ENCODE results near the gene TGFBRAP1. TPM values are rescaled to one million over a fixed set of nuclear protein-coding genes. Genes with fewer than 3 reads are reported as not detected.
"Not testable (repeated sequence)": the region's sequence is repeated elsewhere in the genome, so short reads cannot be mapped to it uniquely, and the experiment has no call there.

Gene TGFBRAP1
- total RNA-seq, 6 experiments from 2014 or later = 5.7 to 11.2 (median 7.1) TPM

- DNase-seq (no peak), ATAC-seq (no peak)
- intact Hi-C loops (cut with DNase I) = no loop called here
- Histone ChIP-seq H3K36me3 (no peaks in the 10 kb centered on the region), H3K27ac (no peak overlapping the region), H3K27me3 (no peaks in the 10 kb centered on the region), H3K9me3 (no peaks in the 10 kb centered on the region), H3K4me1 (no peaks in the 10 kb centered on the region), H3K4me3 (no peak overlapping the region)
- 80% methylated on average over 5 of the region's 5 CpGs for WGBS (ENCODE audit: insufficient coverage, low coverage, low lambda C conversion rate, missing lambda C conversion rate)
- TF ChIP-seq CTCF (IDR thresholded peaks at IDR 0.05) (no peak), POLR2A (IDR thresholded peaks at IDR 0.05) (no peak)
These were observed 74.9 kb downstream of the TGFBRAP1 start for GRCh38 chr2:105254531-105255210.

GRCh38 chr2:105252271-105252670 lies 77.3 kb downstream of the TGFBRAP1 start:
- H3K4me3 ChIP-seq = no peak overlapping the region
- no peaks in the 10 kb centered on the region for H3K27me3 ChIP-seq
- no peaks in the 10 kb centered on the region for H3K9me3 ChIP-seq
- DNase-seq (no peak), ATAC-seq (no peak)
- H3K36me3 ChIP-seq = no peaks in the 10 kb centered on the region
- no peaks in the 10 kb centered on the region for H3K4me1 ChIP-seq
- intact Hi-C loops (cut with DNase I) = no loop called here
- WGBS (ENCODE audit: insufficient coverage, low coverage, low lambda C conversion rate, missing lambda C conversion rate) = no CpG with 5 or more reads among the region's 2 CpGs
- H3K27ac ChIP-seq = no peak overlapping the region
- TF ChIP-seq CTCF (IDR thresholded peaks at IDR 0.05) (no peak), POLR2A (IDR thresholded peaks at IDR 0.05) (no peak)

GRCh38 chr2:105251016-105251648 lies 78.4 kb downstream of the TGFBRAP1 start:
- WGBS (ENCODE audit: insufficient coverage, low coverage, low lambda C conversion rate, missing lambda C conversion rate) = 90% methylated on average over 4 of the region's 43 CpGs
- H3K27ac ChIP-seq; DNase-seq; H3K4me1 ChIP-seq; H3K27me3 ChIP-seq; intact Hi-C loops (cut with DNase I); H3K9me3 ChIP-seq; H3K4me3 ChIP-seq; ATAC-seq; H3K36me3 ChIP-seq: not testable (repeated sequence)

GRCh38 chr2:105249891-105250290 lies 79.6 kb downstream of the TGFBRAP1 start:
- no peak overlapping the region for H3K4me3 ChIP-seq
- no peak overlapping the region for H3K27ac ChIP-seq
- ATAC-seq (no peak), DNase-seq (no peak)
- WGBS (ENCODE audit: insufficient coverage, low coverage, low lambda C conversion rate, missing lambda C conversion rate) = 86% methylated on average over 4 of the region's 4 CpGs
- no peaks in the 10 kb centered on the region for H3K9me3 ChIP-seq
- H3K4me1 ChIP-seq = no peaks in the 10 kb centered on the region
- H3K36me3 ChIP-seq = no peaks in the 10 kb centered on the region
- H3K27me3 ChIP-seq = no peaks in the 10 kb centered on the region
- TF ChIP-seq POLR2A (IDR thresholded peaks at IDR 0.05) (no peak), CTCF (IDR thresholded peaks at IDR 0.05) (no peak)
- intact Hi-C loops (cut with DNase I) = no loop called here

GRCh38 chr2:105249181-105249580 lies 80.4 kb downstream of the TGFBRAP1 start:
- Histone ChIP-seq H3K9me3 (no peaks in the 10 kb centered on the region), H3K27ac (no peak overlapping the region), H3K27me3 (no peaks in the 10 kb centered on the region), H3K4me1 (no peaks in the 10 kb centered on the region), H3K4me3 (no peak overlapping the region), H3K36me3 (no peaks in the 10 kb centered on the region)
- ATAC-seq (no peak), DNase-seq (no peak)
- TF ChIP-seq POLR2A (IDR thresholded peaks at IDR 0.05) (no peak), CTCF (IDR thresholded peaks at IDR 0.05) (no peak)
- intact Hi-C loops (cut with DNase I) = no loop called here
- 75% methylated on average over 5 of the region's 5 CpGs for WGBS (ENCODE audit: insufficient coverage, low coverage, low lambda C conversion rate, missing lambda C conversion rate)
